HCT116 (cell line): ENCODE data around the gene CFAP61. TPM values are rescaled to one million over a fixed set of nuclear protein-coding genes. Genes with fewer than 3 reads are reported as not detected.

Experiments used
- ATAC-seq: fragments of 200-7000 bp; cut with Tn5 transposase; 2 replicates; pipeline ENCODE4 v1.9.1; 2020; ENCODE audit warnings: mild to moderate bottlenecking, moderate library complexity
- BruUV-seq: library from RNA; stranded (reverse); fragments of 400-500 nt; replicated peaks from 2 replicates; lab custom pipeline; 2021; lab: Mats Ljungman, UMichigan
- CTCF ChIA-PET: fragments of 300-600 bp; sonication (Branson Sonifier 250); formaldehyde crosslinking; loops from one replicate; lab custom pipeline; 2021; ENCODE audit warnings: antibody characterized with exemption; lab: Charles Lee
- POLR2A ChIA-PET: fragments of 300-600, 350-600 bp; sonication (Branson Sonifier 250); formaldehyde crosslinking; loops from one replicate; lab custom pipeline; 2021; ENCODE audit warnings: antibody characterized with exemption; lab: Charles Lee
- RAD21 ChIA-PET, 2 experiments: fragments of 300-600 bp; sonication (Branson Sonifier 250); formaldehyde crosslinking; loops; one replicate each; lab custom pipeline; 2023; ENCODE audit warnings: low total read pairs in 2 of 2; ENCODE audit not compliant: uncharacterized antibody in 2 of 2, unreplicated experiment in 2 of 2, low non-redundant PET in 1 of 2; lab: Charles Lee
- DNase-seq: peaks from one replicate; pipeline ENCODE4 v3.0.0-alpha.2; 2010; ENCODE audit warnings: low read depth, low spot score
- H2AFZ ChIP-seq: fragments of 200-600 bp; shearing (Covaris generic), sonication (generic); 2 replicates; pipeline ENCODE4 v1.6.1; 2017; ENCODE audit warnings: low read depth, mixed run types, mixed read lengths, antibody characterized with exemption, low read length; ENCODE audit not compliant: poor library complexity, severe bottlenecking
- H3K27ac ChIP-seq: 2 replicates; pipeline ENCODE4 v1.5.1; 2012; ENCODE audit warnings: low read depth, low read length
- H3K27me3 ChIP-seq: fragments of 200-600 bp; sonication (generic); 2 replicates; pipeline ENCODE4 v1.6.1; 2016; ENCODE audit warnings: mixed run types, low read length, mixed read lengths; ENCODE audit not compliant: insufficient read depth
- H3K36me3 ChIP-seq, 2 experiments: fragments of 200-500 bp in 1 of 2; fragments of 200-600 bp in 1 of 2; sonication (Bioruptor generic) in 1 of 2; sonication (generic) in 1 of 2; 2 replicates each; pipeline versions ENCODE4 v1.5.1 to v1.6.1; 2014 to 2016; ENCODE audit warnings: low read length in 2 of 2, inconsistent platforms in 1 of 2, mixed read lengths in 1 of 2, mixed run types in 1 of 2; ENCODE audit not compliant: insufficient read depth in 2 of 2, control insufficient read depth in 1 of 2
- H3K4me1 ChIP-seq, 2 experiments: fragments of 200-600 bp in 1 of 2; sonication (generic) in 1 of 2; 2 replicates each; pipeline versions ENCODE4 v1.5.1 to v1.6.1; 2012 to 2017; ENCODE audit warnings: low read length in 2 of 2, inconsistent platforms in 1 of 2, mild to moderate bottlenecking in 1 of 2, mixed read lengths in 1 of 2, mixed run types in 1 of 2, moderate library complexity in 1 of 2; ENCODE audit not compliant: insufficient read depth in 2 of 2, control insufficient read depth in 1 of 2
- H3K4me2 ChIP-seq: fragments of 200-600 bp; sonication (generic); 2 replicates; pipeline ENCODE4 v1.6.1; 2017; ENCODE audit warnings: mixed run types, low read length, mixed read lengths
- H3K4me3 ChIP-seq, 2 experiments: fragments of 200-600 bp in 1 of 2; sonication (generic) in 1 of 2; replicated peaks in 1 of 2; 2 replicates each; pipeline ENCODE4 v1.5.1; 2011 to 2016; ENCODE audit warnings: low read length in 2 of 2, control low read depth in 1 of 2, low read depth in 1 of 2, mild to moderate bottlenecking in 1 of 2, mixed read lengths in 1 of 2, mixed run types in 1 of 2
- H3K79me2 ChIP-seq: fragments of 200-600 bp; sonication (generic); 2 replicates; pipeline ENCODE4 v1.6.1; 2017; ENCODE audit warnings: mild to moderate bottlenecking, mixed run types, low read length, moderate library complexity, mixed read lengths; ENCODE audit not compliant: insufficient read depth
- H3K9ac ChIP-seq: fragments of 200-600 bp; sonication (generic); 2 replicates; pipeline ENCODE4 v1.6.1; 2016; ENCODE audit warnings: low read length, mixed read lengths
- H3K9me2 ChIP-seq: fragments of 200-600 bp; sonication (generic), shearing (Covaris generic); 2 replicates; pipeline ENCODE4 v1.6.1; 2017; ENCODE audit warnings: mixed run types, mild to moderate bottlenecking, moderate library complexity; ENCODE audit not compliant: insufficient read depth
- H3K9me3 ChIP-seq, 2 experiments: fragments of 200-500 bp in 1 of 2; fragments of 200-600 bp in 1 of 2; sonication (Bioruptor generic) in 1 of 2; sonication (generic) in 1 of 2; 2 replicates each; pipeline ENCODE4 v1.6.1; 2014 to 2017; ENCODE audit warnings: low read length in 2 of 2, mixed read lengths in 2 of 2, inconsistent platforms in 1 of 2, low read depth in 1 of 2, mild to moderate bottlenecking in 1 of 2, mixed run types in 1 of 2, moderate library complexity in 1 of 2; ENCODE audit not compliant: control insufficient read depth in 1 of 2, insufficient read depth in 1 of 2
- H4K20me1 ChIP-seq: fragments of 200-600 bp; sonication (generic), shearing (Covaris generic); 2 replicates; pipeline ENCODE4 v1.6.1; 2017; ENCODE audit warnings: mixed run types, mild to moderate bottlenecking, moderate library complexity; ENCODE audit not compliant: insufficient read depth
- CBX3 ChIP-seq: IDR thresholded peaks from 2 replicates; pipeline ENCODE4 v1.6.1; 2012; ENCODE audit warnings: low read depth
- CEBPB ChIP-seq: IDR thresholded peaks from 2 replicates; pipeline ENCODE4 v1.6.1; 2012; ENCODE audit warnings: low read depth
- EGR1 ChIP-seq: IDR thresholded peaks from 2 replicates; pipeline ENCODE4 v1.6.1; 2012; ENCODE audit warnings: low read depth
- EZH2 ChIP-seq: fragments of 200-600 bp; sonication (generic); IDR thresholded peaks from 2 replicates; pipeline ENCODE4 v1.6.1; 2017; ENCODE audit warnings: antibody characterized with exemption, mixed run types
- JUND ChIP-seq: IDR thresholded peaks from 2 replicates; pipeline ENCODE4 v1.6.1; 2012
- POLR2A ChIP-seq: IDR thresholded peaks from 2 replicates; pipeline ENCODE4 v1.7.0; 2011; ENCODE audit warnings: borderline replicate concordance; ENCODE audit not compliant: insufficient read depth, insufficient read length; ENCODE audit errors: extremely low read depth
- RAD21 ChIP-seq: IDR thresholded peaks from 2 replicates; pipeline ENCODE4 v1.6.1; 2012; ENCODE audit warnings: low read depth, mild to moderate bottlenecking
- SRF ChIP-seq: IDR thresholded peaks from 2 replicates; pipeline ENCODE4 v1.6.1; 2012; ENCODE audit warnings: low read depth
- YY1 ChIP-seq: IDR thresholded peaks from 2 replicates; pipeline ENCODE4 v1.6.1; 2011; ENCODE audit warnings: low read length, low read depth, moderate library complexity, mild to moderate bottlenecking; ENCODE audit not compliant: insufficient replicate concordance; ENCODE audit errors: extremely low read depth
- ZFX ChIP-seq: fragments of 450-650 bp; IDR thresholded peaks from 2 replicates; pipeline ENCODE4 v1.6.1; 2017
- intact Hi-C: fragments of 100-400 bp; cut with micrococcal nuclease; formaldehyde crosslinking; loops from 2 replicates; pipeline ENCODE4 v1.10.0; 2022
- total RNA-seq: library from RNA; stranded (reverse); gene quantifications from one replicate; pipeline ENCODE4 v1.2.1, GENCODE V29; 2021; ENCODE audit not compliant: unreplicated experiment
- TF ChIP-seq, protein P1 (sequence below): IDR thresholded peaks from 2 replicates; pipeline ENCODE4 v1.6.1; 2012; ENCODE audit warnings: low read depth
- TF ChIP-seq, protein P2 (sequence below): IDR thresholded peaks from 2 replicates; pipeline ENCODE4 v1.6.1; 2011; ENCODE audit warnings: mild to moderate bottlenecking, low read length, moderate library complexity; ENCODE audit not compliant: insufficient replicate concordance; ENCODE audit errors: extremely low read depth
- TF ChIP-seq, protein P3 (sequence below), 3 experiments: fragments of 200-600 bp in 1 of 3; sonication (generic) in 1 of 3; IDR thresholded peaks in 2 of 3; conservative IDR thresholded peaks in 1 of 3; 2 replicates each; pipeline ENCODE4 v1.5.1; 2012 to 2017; ENCODE audit warnings: low read depth in 2 of 3, low read length in 2 of 3, antibody characterized with exemption in 1 of 3, borderline replicate concordance in 1 of 3, control low read depth in 1 of 3, mild to moderate bottlenecking in 1 of 3, mixed read lengths in 1 of 3, mixed run types in 1 of 3, moderate library complexity in 1 of 3; ENCODE audit not compliant: insufficient read depth in 1 of 3

The CFAP61 gene
- total RNA-seq, 1 experiment from 2014 or later, result 1.7 TPM

DNA sequence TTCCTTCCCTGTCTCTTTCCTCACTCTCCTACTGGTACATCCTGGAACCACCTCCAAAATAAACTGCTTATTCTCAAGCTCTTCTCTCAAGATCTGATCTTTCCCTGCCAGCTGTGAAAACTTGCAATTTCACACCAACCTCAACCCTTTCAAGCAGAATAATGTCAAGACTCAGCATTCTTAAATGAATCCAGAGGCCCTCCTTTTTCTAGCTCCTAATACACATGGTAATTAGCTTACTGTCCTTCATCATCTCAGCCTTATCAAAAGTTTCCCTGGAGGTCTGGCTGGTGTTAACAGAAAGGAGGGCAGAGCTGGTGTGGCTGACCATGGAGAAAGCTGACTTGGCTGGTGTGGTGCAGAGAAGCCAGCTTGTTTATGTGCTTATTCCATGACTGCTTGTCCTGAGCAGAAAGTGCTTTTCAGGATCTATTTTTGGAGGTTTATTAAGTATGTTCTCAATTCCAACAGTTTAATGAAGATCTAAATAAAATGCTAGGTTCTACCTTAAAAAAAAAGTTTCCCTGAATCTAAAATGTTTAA is 50.5 kb downstream of the CFAP61 start (continued):
- TF ChIP-seq, protein P1, sequence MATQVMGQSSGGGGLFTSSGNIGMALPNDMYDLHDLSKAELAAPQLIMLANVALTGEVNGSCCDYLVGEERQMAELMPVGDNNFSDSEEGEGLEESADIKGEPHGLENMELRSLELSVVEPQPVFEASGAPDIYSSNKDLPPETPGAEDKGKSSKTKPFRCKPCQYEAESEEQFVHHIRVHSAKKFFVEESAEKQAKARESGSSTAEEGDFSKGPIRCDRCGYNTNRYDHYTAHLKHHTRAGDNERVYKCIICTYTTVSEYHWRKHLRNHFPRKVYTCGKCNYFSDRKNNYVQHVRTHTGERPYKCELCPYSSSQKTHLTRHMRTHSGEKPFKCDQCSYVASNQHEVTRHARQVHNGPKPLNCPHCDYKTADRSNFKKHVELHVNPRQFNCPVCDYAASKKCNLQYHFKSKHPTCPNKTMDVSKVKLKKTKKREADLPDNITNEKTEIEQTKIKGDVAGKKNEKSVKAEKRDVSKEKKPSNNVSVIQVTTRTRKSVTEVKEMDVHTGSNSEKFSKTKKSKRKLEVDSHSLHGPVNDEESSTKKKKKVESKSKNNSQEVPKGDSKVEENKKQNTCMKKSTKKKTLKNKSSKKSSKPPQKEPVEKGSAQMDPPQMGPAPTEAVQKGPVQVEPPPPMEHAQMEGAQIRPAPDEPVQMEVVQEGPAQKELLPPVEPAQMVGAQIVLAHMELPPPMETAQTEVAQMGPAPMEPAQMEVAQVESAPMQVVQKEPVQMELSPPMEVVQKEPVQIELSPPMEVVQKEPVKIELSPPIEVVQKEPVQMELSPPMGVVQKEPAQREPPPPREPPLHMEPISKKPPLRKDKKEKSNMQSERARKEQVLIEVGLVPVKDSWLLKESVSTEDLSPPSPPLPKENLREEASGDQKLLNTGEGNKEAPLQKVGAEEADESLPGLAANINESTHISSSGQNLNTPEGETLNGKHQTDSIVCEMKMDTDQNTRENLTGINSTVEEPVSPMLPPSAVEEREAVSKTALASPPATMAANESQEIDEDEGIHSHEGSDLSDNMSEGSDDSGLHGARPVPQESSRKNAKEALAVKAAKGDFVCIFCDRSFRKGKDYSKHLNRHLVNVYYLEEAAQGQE, result no peak
- TF ChIP-seq, all 23 proteins: peak for 0

DNA sequence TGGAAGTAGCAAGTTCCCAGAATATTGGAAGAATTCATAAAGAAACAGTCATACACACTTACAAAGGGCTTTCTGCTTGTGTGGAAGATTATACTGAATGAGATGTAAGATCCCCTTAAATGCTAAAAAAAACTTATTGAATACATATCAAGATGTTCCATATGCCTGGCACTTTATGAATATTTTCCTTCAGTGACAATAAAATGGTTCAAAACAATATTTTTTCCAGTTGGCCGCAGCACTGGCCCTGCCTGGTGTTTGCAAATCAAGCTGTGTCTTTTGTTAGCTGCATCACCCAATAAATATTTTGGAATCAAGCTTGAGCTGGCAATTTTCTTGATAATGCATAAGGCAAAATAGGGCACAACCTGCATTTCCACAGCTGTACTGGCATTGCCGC is 51.2 kb downstream of the CFAP61 start:
- CTCF ChIA-PET, result no interaction called here
- Histone ChIP-seq H3K4me2 (no peak overlapping the region), H3K36me3 (no peaks in the 10 kb centered on the region), H3K27ac (no peak overlapping the region), H3K4me1 (no peaks in the 10 kb centered on the region), H2AFZ (no peak overlapping the region), H4K20me1 (no peaks in the 10 kb centered on the region), H3K27me3 (no peaks in the 10 kb centered on the region), H3K4me3 (no peak overlapping the region), H3K9me2 (no peaks in the 10 kb centered on the region), H3K9ac (no peak overlapping the region), H3K79me2 (no peaks in the 10 kb centered on the region), H3K9me3 (no peaks in the 10 kb centered on the region)
- BruUV-seq, result no TSS peak
- POLR2A ChIA-PET, result no interaction called here
- intact Hi-C loops, result no loop called here
- RAD21 ChIA-PET, result no interaction called here
- DNase-seq, result no peak
- no peak for ATAC-seq
- TF ChIP-seq, protein P1, result no peak
- TF ChIP-seq CEBPB (no peak), EZH2 (no peak), CBX3 (no peak), SRF (no peak), POLR2A (no peak), EGR1 (no peak), ZFX (no peak), RAD21 (no peak), YY1 (no peak), JUND (no peak)
- TF ChIP-seq, protein P2, sequence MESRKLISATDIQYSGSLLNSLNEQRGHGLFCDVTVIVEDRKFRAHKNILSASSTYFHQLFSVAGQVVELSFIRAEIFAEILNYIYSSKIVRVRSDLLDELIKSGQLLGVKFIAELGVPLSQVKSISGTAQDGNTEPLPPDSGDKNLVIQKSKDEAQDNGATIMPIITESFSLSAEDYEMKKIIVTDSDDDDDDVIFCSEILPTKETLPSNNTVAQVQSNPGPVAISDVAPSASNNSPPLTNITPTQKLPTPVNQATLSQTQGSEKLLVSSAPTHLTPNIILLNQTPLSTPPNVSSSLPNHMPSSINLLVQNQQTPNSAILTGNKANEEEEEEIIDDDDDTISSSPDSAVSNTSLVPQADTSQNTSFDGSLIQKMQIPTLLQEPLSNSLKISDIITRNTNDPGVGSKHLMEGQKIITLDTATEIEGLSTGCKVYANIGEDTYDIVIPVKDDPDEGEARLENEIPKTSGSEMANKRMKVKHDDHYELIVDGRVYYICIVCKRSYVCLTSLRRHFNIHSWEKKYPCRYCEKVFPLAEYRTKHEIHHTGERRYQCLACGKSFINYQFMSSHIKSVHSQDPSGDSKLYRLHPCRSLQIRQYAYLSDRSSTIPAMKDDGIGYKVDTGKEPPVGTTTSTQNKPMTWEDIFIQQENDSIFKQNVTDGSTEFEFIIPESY, result no peak
- TF ChIP-seq, protein P3, sequence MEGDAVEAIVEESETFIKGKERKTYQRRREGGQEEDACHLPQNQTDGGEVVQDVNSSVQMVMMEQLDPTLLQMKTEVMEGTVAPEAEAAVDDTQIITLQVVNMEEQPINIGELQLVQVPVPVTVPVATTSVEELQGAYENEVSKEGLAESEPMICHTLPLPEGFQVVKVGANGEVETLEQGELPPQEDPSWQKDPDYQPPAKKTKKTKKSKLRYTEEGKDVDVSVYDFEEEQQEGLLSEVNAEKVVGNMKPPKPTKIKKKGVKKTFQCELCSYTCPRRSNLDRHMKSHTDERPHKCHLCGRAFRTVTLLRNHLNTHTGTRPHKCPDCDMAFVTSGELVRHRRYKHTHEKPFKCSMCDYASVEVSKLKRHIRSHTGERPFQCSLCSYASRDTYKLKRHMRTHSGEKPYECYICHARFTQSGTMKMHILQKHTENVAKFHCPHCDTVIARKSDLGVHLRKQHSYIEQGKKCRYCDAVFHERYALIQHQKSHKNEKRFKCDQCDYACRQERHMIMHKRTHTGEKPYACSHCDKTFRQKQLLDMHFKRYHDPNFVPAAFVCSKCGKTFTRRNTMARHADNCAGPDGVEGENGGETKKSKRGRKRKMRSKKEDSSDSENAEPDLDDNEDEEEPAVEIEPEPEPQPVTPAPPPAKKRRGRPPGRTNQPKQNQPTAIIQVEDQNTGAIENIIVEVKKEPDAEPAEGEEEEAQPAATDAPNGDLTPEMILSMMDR (IDR thresholded peaks at IDR 0.05 in 2 of 3, conservative IDR thresholded peaks at IDR 0.05 in 1 of 3; ENCODE audit: borderline replicate concordance in 1 of 3, insufficient read depth in 1 of 3, low read depth in 2 of 3, low read length in 2 of 3), result no peak
